Right atrium auricular region (tissue), 2 donors: ENCODE results near the gene KLHL20. TPM values are rescaled to one million over a fixed set of nuclear protein-coding genes. Genes with fewer than 3 reads are reported as not detected.
"Not testable (repeated sequence)": the region's sequence is repeated elsewhere in the genome, so short reads cannot be mapped to it uniquely, and the experiment has no call there.

ENCODE experiments used
- DNase-seq: peaks from one replicate; pipeline ENCODE4 v3.0.0-alpha.2; 2019; ENCODE audit warnings: low spot score
- H3K27ac ChIP-seq, 2 donors: fragments of 200-600 bp; sonication (generic); 1 replicate in 1 of 2; 2 replicates in 1 of 2; pipeline ENCODE4 v1.5.1; 2016 to 2019
- H3K27me3 ChIP-seq, 2 donors: fragments of 200-600 bp; sonication (generic); one replicate each; pipeline versions ENCODE4 v1.5.1 to v1.6.0; 2017 to 2019
- H3K36me3 ChIP-seq: fragments of 200-600 bp; sonication (generic); one replicate; pipeline ENCODE4 v1.5.1; 2016
- H3K4me1 ChIP-seq, 2 donors: fragments of 200-600 bp; sonication (generic); one replicate each; pipeline versions ENCODE4 v1.5.1 to v1.6.0; 2017 to 2019
- H3K4me3 ChIP-seq, 2 donors: fragments of 200-600 bp; sonication (generic); 1 replicate in 1 of 2; 2 replicates in 1 of 2; pipeline ENCODE4 v1.5.1; 2017 to 2019; ENCODE audit warnings: mild to moderate bottlenecking in 1 of 2, moderate library complexity in 1 of 2
- H3K9me3 ChIP-seq, 2 donors: fragments of 200-600 bp; sonication (generic); one replicate each; pipeline ENCODE4 v1.5.1; 2019
- total RNA-seq, 2 donors: library from RNA; depleted of rRNA; stranded (reverse); fragments of >200 nt; gene quantifications; one replicate each; pipeline ENCODE4 v1.1.0, GENCODE V29; 2016
- TF ChIP-seq, protein P1 (sequence below), 2 donors: fragments of 200-600 bp; sonication (generic); IDR thresholded peaks; one replicate each; pipeline ENCODE4 v1.5.1; 2019; ENCODE audit warnings: antibody characterized with exemption in 2 of 2

KLHL20 gene
- total RNA-seq, 2 donors from 2014 or later, result 20.9 to 24.6 TPM

GRCh38 chr1:173768206-173768605 lies 53.4 kb downstream of the KLHL20 start:
- H3K27ac ChIP-seq, result no peak overlapping the region
- H3K4me1 ChIP-seq, result no peaks in the 10 kb centered on the region
- H3K27me3 ChIP-seq, result no peaks in the 10 kb centered on the region
- H3K9me3 ChIP-seq, result peaks cover 0 to 2% of the 10 kb centered on the region in 2 donors
- DNase-seq, result no peak
- no peak overlapping the region for H3K4me3 ChIP-seq
- TF ChIP-seq, protein P1, sequence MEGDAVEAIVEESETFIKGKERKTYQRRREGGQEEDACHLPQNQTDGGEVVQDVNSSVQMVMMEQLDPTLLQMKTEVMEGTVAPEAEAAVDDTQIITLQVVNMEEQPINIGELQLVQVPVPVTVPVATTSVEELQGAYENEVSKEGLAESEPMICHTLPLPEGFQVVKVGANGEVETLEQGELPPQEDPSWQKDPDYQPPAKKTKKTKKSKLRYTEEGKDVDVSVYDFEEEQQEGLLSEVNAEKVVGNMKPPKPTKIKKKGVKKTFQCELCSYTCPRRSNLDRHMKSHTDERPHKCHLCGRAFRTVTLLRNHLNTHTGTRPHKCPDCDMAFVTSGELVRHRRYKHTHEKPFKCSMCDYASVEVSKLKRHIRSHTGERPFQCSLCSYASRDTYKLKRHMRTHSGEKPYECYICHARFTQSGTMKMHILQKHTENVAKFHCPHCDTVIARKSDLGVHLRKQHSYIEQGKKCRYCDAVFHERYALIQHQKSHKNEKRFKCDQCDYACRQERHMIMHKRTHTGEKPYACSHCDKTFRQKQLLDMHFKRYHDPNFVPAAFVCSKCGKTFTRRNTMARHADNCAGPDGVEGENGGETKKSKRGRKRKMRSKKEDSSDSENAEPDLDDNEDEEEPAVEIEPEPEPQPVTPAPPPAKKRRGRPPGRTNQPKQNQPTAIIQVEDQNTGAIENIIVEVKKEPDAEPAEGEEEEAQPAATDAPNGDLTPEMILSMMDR (IDR thresholded peaks at IDR 0.05), result no peak
- peaks cover 23% of the 10 kb centered on the region for H3K36me3 ChIP-seq

- Histone ChIP-seq H3K27ac (no peak overlapping the region), H3K4me3 (no peak overlapping the region), H3K9me3 (no peaks in the 10 kb centered on the region), H3K36me3 (peaks cover 23% of the 10 kb centered on the region), H3K27me3 (no peaks in the 10 kb centered on the region), H3K4me1 (no peaks in the 10 kb centered on the region)
- TF ChIP-seq, protein P1 (IDR thresholded peaks at IDR 0.05), result no peak
- no peak for DNase-seq
These were observed 54.0 kb downstream of the KLHL20 start for GRCh38 chr1:173768827-173769226.

DNA sequence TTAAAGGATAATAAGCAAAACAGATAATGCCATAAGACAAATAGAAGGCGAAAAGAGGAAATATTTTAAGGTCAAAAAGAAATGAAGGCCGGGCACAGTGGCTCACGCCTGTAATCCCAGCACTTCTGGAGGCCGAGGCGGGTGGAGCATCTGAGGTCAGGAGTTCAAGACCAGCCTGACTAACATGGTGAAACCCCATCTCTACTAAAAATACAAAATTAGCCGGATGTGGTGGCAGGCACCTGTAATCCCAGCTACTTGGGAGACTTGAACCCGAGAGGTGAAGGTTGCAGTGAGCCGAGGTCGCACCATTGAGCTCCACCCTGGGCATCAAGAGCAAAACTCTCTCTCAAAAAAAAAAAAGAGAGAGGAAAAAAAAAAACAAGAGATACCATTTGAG lies 55.5 kb downstream of the KLHL20 start:
- H3K27ac ChIP-seq, H3K4me1 ChIP-seq, H3K27me3 ChIP-seq, H3K4me3 ChIP-seq, DNase-seq, H3K9me3 ChIP-seq: not testable (repeated sequence)
- peaks cover 28% of the 10 kb centered on the region for H3K36me3 ChIP-seq

GRCh38 chr1:173771560-173771959 lies 56.8 kb downstream of the KLHL20 start:
- H3K9me3 ChIP-seq, result peaks cover 0 to 5% of the 10 kb centered on the region in 2 donors
- no peaks in the 10 kb centered on the region for H3K27me3 ChIP-seq
- H3K27ac ChIP-seq, result no peak overlapping the region
- TF ChIP-seq, protein P1 (IDR thresholded peaks at IDR 0.05), result no peak
- H3K4me1 ChIP-seq, result no peaks in the 10 kb centered on the region
- DNase-seq, result no peak
- H3K4me3 ChIP-seq, result no peak overlapping the region
- H3K36me3 ChIP-seq, result peaks cover 28% of the 10 kb centered on the region

DNA sequence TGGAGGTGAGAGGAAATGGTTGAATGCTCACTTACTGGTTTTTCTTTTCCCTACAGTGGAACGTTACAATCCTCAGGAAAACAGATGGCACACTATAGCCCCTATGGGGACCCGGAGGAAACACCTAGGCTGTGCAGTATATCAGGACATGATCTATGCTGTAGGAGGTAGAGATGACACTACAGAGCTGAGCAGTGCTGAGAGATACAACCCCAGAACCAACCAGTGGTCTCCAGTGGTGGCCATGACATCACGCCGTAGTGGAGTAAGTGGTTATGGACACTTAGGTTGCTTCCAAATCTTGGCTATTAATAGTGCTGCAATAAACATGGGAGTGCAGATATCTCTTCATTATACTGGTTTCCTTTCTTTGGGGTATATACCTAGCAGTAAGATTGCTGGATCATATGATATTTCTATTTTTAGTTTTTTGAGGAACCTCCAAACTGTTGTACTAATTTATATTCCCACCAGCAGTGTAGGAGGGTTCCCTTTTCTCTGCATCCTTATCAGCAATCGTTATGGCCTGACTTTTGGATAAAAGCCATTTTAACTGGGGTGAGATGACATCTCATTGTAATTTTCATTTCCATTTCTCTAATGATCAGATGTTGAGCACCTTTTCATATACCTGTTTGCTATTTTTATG lies 60.9 kb downstream of the KLHL20 start:
- H3K27ac ChIP-seq, result no peak overlapping the region
- no peak overlapping the region for H3K4me3 ChIP-seq
- H3K36me3 ChIP-seq, result peaks cover 41% of the 10 kb centered on the region
- H3K9me3 ChIP-seq, result peaks cover 0 to 10% of the 10 kb centered on the region in 2 donors
- TF ChIP-seq, protein P1 (IDR thresholded peaks at IDR 0.05), result no peak
- no peak for DNase-seq
- H3K27me3 ChIP-seq, result no peaks in the 10 kb centered on the region
- no peaks in the 10 kb centered on the region for H3K4me1 ChIP-seq

GRCh38 chr1:173779936-173780335 lies 65.2 kb downstream of the KLHL20 start:
- TF ChIP-seq, protein P1 (IDR thresholded peaks at IDR 0.05), result no peak
- H3K4me3 ChIP-seq, result no peak overlapping the region
- H3K4me1 ChIP-seq, result no peaks in the 10 kb centered on the region
- no peak overlapping the region for H3K27ac ChIP-seq
- peaks cover 79% of the 10 kb centered on the region for H3K36me3 ChIP-seq
- H3K9me3 ChIP-seq, result peaks cover 0 to 10% of the 10 kb centered on the region in 2 donors
- no peaks in the 10 kb centered on the region for H3K27me3 ChIP-seq
- DNase-seq, result no peak
